GM13977 (cell line): ENCODE data around the gene FOXF2.
A peak's percentile ranks its signal among the peaks of the same experiment; 100 is the strongest.

Experiments
- DNase-seq: peaks from one replicate; pipeline ENCODE4 v3.0.0; 2012; ENCODE audit warnings: low spot score
- CTCF ChIP-seq: IDR thresholded peaks from 2 replicates; pipeline ENCODE4 v1.5.1; 2012; ENCODE audit warnings: mild to moderate bottlenecking, control low read depth; ENCODE audit not compliant: insufficient read depth; ENCODE audit errors: extremely low read depth, missing control alignments
- in situ Hi-C: fragments of 300-500 bp; cut with MboI; formaldehyde crosslinking; loops from one replicate; pipeline ENCODE4 v1.12.0; 2022; ENCODE audit warnings: low sequenced_read_pairs, low pct_unique_long_range_greater_than_20kb, mixed read lengths, inconsistent platforms; ENCODE audit not compliant: unreplicated experiment

FOXF2 gene

DNA sequence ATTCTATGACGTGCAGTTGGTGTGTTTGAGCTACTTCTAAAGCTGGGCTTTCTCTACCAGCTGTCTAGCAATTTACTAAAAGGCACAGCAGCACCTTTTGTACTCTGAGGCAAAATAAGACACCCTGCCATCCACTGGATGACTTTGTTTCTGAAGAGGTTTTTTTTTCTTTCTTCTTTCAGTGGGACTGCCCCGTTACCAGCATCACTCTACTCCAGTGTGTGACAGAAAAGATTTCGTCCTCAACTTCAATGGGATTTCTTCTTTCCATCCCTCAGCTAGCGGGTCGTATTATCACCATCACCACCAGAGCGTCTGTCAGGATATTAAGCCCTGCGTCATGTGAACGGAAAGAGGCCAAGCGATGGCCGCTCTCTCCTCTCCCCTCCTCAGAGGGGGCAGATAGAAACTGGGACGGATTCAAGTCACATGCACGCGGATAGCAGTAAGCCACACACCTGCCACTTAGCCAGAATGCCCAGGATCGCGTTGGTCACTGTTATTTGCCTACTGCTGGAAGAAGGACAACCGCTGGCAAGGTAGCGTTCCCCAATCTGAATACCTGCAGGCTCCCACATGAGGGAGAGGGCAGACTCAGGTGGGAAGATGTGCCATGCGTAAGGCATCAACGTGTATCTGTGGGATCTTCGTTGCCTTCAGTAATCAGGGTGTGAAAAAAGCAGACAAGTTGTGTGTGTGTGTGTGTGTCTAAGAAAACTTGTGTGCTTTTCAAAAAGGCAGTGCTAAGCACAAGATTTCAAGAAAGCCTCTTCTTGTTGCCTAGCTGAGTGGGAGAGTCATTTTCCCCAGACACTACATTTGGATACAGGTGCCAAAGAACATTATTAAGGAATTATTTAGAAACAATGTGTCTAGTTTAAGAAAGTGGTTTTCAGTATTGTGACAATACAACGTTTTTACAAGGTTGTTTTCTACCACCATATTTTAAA lies 5.4 kb downstream of the FOXF2 start:
- no peak for TF ChIP-seq CTCF
- DNase-seq = no peak
- in situ Hi-C loops = loop anchor here (25.0 kb wide), 1 partner anchor 807 kb away; no protein-coding TSS in a partner anchor

DNA sequence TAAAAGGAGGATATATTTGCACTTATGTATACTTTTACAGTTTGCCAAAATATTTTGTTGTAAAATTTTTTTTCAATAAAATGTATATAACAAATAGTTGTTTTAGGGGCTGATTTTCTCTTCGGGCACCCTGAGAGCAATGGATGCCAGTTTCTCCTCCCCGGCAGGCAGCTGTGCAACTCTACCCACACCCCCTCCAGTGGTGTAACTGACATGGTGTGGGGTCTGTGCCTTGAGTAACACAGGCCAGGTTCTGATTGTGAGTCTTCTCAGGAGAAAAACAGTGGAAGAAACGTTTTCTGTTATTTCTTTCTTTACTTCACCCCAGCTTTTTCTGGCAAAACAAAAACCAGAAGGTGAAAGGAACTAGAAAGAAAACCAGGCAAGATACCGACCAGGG lies 6.1 kb downstream of the FOXF2 start:
- TF ChIP-seq CTCF = no peak
- DNase-seq = no peak
- in situ Hi-C loops = loop anchor here (25.0 kb wide), 1 partner anchor 808 kb away; no protein-coding TSS in a partner anchor

- in situ Hi-C loops = loop anchor here (25.0 kb wide), 1 partner anchor 809 kb away; no protein-coding TSS in a partner anchor
- TF ChIP-seq CTCF = no peak
- no peak for DNase-seq
Observed at GRCh38 chr6:1395941-1396908, 6.8 kb downstream of the FOXF2 start.

- in situ Hi-C loops = loop anchor here (25.0 kb wide), 1 partner anchor 810 kb away; no protein-coding TSS in a partner anchor
- TF ChIP-seq CTCF = peak; percentile 90
- DNase-seq = peak; percentile 91
Observed at GRCh38 chr6:1396952-1397868, 7.8 kb downstream of the FOXF2 start.

DNA sequence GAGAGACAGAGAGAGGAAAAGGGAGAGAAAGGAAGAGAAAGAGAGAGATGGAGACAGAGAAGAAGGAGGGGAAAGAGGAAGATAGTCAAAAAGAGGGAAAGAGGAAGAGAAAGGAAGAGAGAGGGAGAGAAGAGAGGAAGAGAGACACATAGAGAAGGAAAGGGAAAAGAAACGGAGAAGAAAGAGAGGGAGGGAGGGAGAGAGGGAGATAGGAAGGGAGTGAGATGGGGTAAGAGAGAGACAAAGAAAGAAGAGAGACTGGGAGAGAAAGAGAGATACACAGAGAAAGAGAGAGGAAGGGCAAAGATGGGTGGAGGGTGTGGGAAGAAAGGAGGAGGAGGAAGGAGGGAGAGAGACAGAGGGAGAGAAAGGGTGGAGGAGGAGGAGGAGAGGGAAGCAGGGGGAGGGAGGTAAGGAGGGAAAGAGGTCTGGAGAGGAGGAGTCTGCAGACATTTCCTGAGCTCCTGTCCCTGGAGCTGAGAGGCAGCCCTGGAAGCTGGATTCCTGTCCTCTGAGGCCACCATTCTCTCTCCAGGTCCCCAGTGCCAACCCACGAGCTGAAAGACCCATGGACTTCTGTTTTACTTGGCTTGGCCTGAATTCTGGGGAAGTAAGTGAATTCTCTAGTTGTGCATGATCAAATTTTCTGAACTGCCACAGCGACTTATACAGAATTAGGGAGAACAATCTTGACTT lies 9.9 kb downstream of the FOXF2 start:
- in situ Hi-C loops = loop anchor here (25.0 kb wide), 1 partner anchor 812 kb away; no protein-coding TSS in a partner anchor
- DNase-seq = no peak
- no peak for TF ChIP-seq CTCF
